HepG2 (cell line): Measurements from ENCODE around the gene CFAP97. TPM values are rescaled to one million over a fixed set of nuclear protein-coding genes. Genes with fewer than 3 reads are reported as not detected.
A peak's percentile ranks its signal among the peaks of the same experiment; 100 is the strongest.

Experiments used
- ATAC-seq: fragments of 200-7000 bp; cut with Tn5 transposase; 3 replicates; pipeline ENCODE4 v1.9.1; 2020; ENCODE audit warnings: mild to moderate bottlenecking, moderate library complexity
- BruUV-seq: library from RNA; stranded (reverse); fragments of 400-500 nt; replicated peaks from 2 replicates; lab custom pipeline; 2021; lab: Mats Ljungman, UMichigan
- CTCF ChIA-PET: fragments of 300-600 bp; formaldehyde crosslinking; extraction: SDS; loops from one replicate; lab custom pipeline; 2021; ENCODE audit warnings: low total read pairs, inconsistent platforms, low intra/inter-chr PET ratio; lab: Yijun Ruan, JAX
- POLR2A ChIA-PET: fragments of 350-600 bp; sonication (Branson Sonifier 250); formaldehyde crosslinking; loops from one replicate; lab custom pipeline; 2020; ENCODE audit warnings: antibody characterized with exemption, inconsistent platforms; lab: Yijun Ruan, JAX
- DNase-seq: peaks from one replicate; pipeline ENCODE4 v3.0.0-alpha.2; 2015; ENCODE audit warnings: low spot score
- FAIRE-seq: peaks from 3 replicates; lab custom pipeline; 2011; peaks lifted over from hg19 to GRCh38; lab: Jason Lieb, UNC
- H2AFZ ChIP-seq: one replicate; pipeline ENCODE4 v1.6.1; 2011; ENCODE audit warnings: low read length, inconsistent platforms
- H3K27ac ChIP-seq: fragments of 300-600 bp; 3 replicates; pipeline ENCODE4 v1.8.0; 2011; ENCODE audit warnings: mixed run types, mild to moderate bottlenecking, mixed read lengths, low read length, inconsistent platforms; ENCODE audit not compliant: insufficient read depth; ENCODE audit errors: extremely low read length
- H3K27me3 ChIP-seq, 2 experiments: fragments of 200-600 bp in 1 of 2; 2 replicates in 1 of 2; 3 replicates in 1 of 2; pipeline versions ENCODE4 v1.6.0 to v1.8.0; 2011; ENCODE audit warnings: low read length in 2 of 2, mild to moderate bottlenecking in 2 of 2, moderate library complexity in 2 of 2, inconsistent platforms in 1 of 2; ENCODE audit not compliant: insufficient read depth in 2 of 2, control insufficient read depth in 1 of 2
- H3K36me3 ChIP-seq, 2 experiments: fragments of 200-600 bp in 1 of 2; replicated peaks in 1 of 2; 2 replicates in 1 of 2; 3 replicates in 1 of 2; pipeline versions ENCODE4 v1.5.1 to v1.8.0; 2011; ENCODE audit warnings: low read length in 2 of 2, inconsistent platforms in 1 of 2; ENCODE audit not compliant: insufficient read depth in 2 of 2, control insufficient read depth in 1 of 2
- H3K4me1 ChIP-seq: 2 replicates; pipeline ENCODE4 v1.5.1; 2012; ENCODE audit warnings: low read length, inconsistent platforms; ENCODE audit not compliant: insufficient read depth
- H3K4me2 ChIP-seq: 2 replicates; pipeline ENCODE4 v1.6.0; 2011; ENCODE audit warnings: low read depth, low read length, inconsistent platforms
- H3K4me3 ChIP-seq, 3 experiments: fragments of 200-600 bp in 1 of 3; sonication (generic), shearing (Covaris generic) in 1 of 3; replicated peaks in 1 of 3; 2 replicates each; pipeline ENCODE4 v1.5.1; 2011 to 2016; ENCODE audit warnings: low read length in 3 of 3, inconsistent platforms in 2 of 3, low read depth in 2 of 3, mild to moderate bottlenecking in 2 of 3, control low read depth in 1 of 3, mixed read lengths in 1 of 3; ENCODE audit not compliant: insufficient read depth in 1 of 3
- H3K79me2 ChIP-seq: one replicate; pipeline ENCODE4 v1.6.1; 2011; ENCODE audit warnings: low read length, inconsistent platforms; ENCODE audit not compliant: insufficient read depth
- H3K9ac ChIP-seq: 2 replicates; pipeline ENCODE4 v1.6.0; 2011; ENCODE audit warnings: mild to moderate bottlenecking, low read depth, low read length, inconsistent platforms; ENCODE audit not compliant: insufficient read depth
- H3K9me3 ChIP-seq: 2 replicates; pipeline ENCODE4 v1.5.1; 2012; ENCODE audit warnings: mild to moderate bottlenecking, low read length
- H4K20me1 ChIP-seq: 2 replicates; pipeline ENCODE4 v1.6.0; 2011; ENCODE audit warnings: inconsistent platforms, mild to moderate bottlenecking, low read length, moderate library complexity; ENCODE audit not compliant: insufficient read depth
- ASH2L ChIP-seq: fragments of 300-600, 200-600 bp; sonication (generic); IDR thresholded peaks from 2 replicates; pipeline ENCODE4 v1.7.0; 2017; ENCODE audit warnings: low read depth, mild to moderate bottlenecking, moderate library complexity, mixed read lengths, low read length; ENCODE audit not compliant: insufficient read length
- HOXD1 ChIP-seq: sonication (generic); formaldehyde crosslinking; IDR thresholded peaks from 2 replicates; pipeline ENCODE4 v1.5.0; 2020; ENCODE audit warnings: missing genetic modification reagents
- KMT2A ChIP-seq: sonication (generic); formaldehyde crosslinking; IDR thresholded peaks from 2 replicates; pipeline ENCODE4 v1.4.0; 2020; ENCODE audit warnings: missing genetic modification reagents
- NR2F2 ChIP-seq: IDR thresholded peaks from 2 replicates; pipeline ENCODE4 v1.6.1; 2012; ENCODE audit warnings: low read depth, inconsistent platforms, borderline replicate concordance
- PHF8 ChIP-seq: sonication (generic); formaldehyde crosslinking; IDR thresholded peaks from 2 replicates; pipeline ENCODE4 v1.5.0; 2020; ENCODE audit warnings: missing genetic modification reagents
- SAP130 ChIP-seq: IDR thresholded peaks from 2 replicates; pipeline ENCODE4 v1.6.1; 2016; ENCODE audit warnings: low read depth
- SIN3A ChIP-seq: IDR thresholded peaks from 2 replicates; pipeline ENCODE4 v1.6.1; 2011; ENCODE audit warnings: low read depth, mild to moderate bottlenecking, control low read depth, low read length, borderline replicate concordance
- ZNF850 ChIP-seq: sonication (generic); formaldehyde crosslinking; conservative IDR thresholded peaks from 2 replicates; pipeline ENCODE4 v1.9.0; 2021; ENCODE audit warnings: mild to moderate bottlenecking, missing genetic modification reagents
- ZNF878 ChIP-seq: sonication (generic); formaldehyde crosslinking; IDR thresholded peaks from 2 replicates; pipeline ENCODE4 v1.8.1; 2023; ENCODE audit warnings: mild to moderate bottlenecking, missing genetic modification reagents, moderate library complexity
- WGBS: methylation state at CpG from one replicate; pipeline ENCODE4 v1.1.6; 2017; ENCODE audit warnings: low lambda C conversion rate; 5-methylcytosine and 5-hydroxymethylcytosine counted together
- in situ Hi-C: cut with HindIII; loops from 2 replicates; pipeline ENCODE4 v1.10.0; 2017; ENCODE audit warnings: low pct_unique_long_range_greater_than_20kb; ENCODE audit not compliant: extremely low pct_ligation_motif_present
- intact Hi-C: fragments of 100-400 bp; cut with micrococcal nuclease; formaldehyde crosslinking; loops from one replicate; pipeline ENCODE4 v1.10.0; 2022; ENCODE audit not compliant: unreplicated experiment
- polyA plus RNA-seq, 8 experiments: library from polyadenylated mRNA; depleted of rRNA in 3 of 8; stranded (reverse) in 7 of 8; unstranded in 1 of 8; fragments of >200 nt; fragmentation: Illumina TruSeq in 4 of 8; extraction: Trizol in 4 of 8; gene quantifications; 2 replicates each; pipeline versions ENCODE4 v1.2.1 to v1.2.3, GENCODE V29; 2011 to 2016; ENCODE audit warnings: low read depth in 4 of 8, missing spikeins in 1 of 8, mixed read lengths in 1 of 8; ENCODE audit not compliant: insufficient read depth in 1 of 8
- total RNA-seq, 5 experiments: library from RNA; depleted of rRNA; stranded (reverse); fragments of >200 nt; fragmentation: Illumina TruSeq; extraction: Trizol; gene quantifications; 2 replicates each; pipeline ENCODE4 v1.2.3, GENCODE V29; 2016; ENCODE audit warnings: low read depth in 1 of 5
- TF ChIP-seq, protein P1 (sequence below): sonication (generic); formaldehyde crosslinking; IDR thresholded peaks from 2 replicates; pipeline ENCODE4 v1.5.0; 2020; ENCODE audit warnings: missing genetic modification reagents
- TF ChIP-seq, protein P2 (sequence below): sonication (generic); formaldehyde crosslinking; IDR thresholded peaks from 2 replicates; pipeline ENCODE4 v1.5.0; 2020; ENCODE audit warnings: mild to moderate bottlenecking, missing genetic modification reagents, borderline replicate concordance
- TF ChIP-seq, protein P3 (sequence below): IDR thresholded peaks from 2 replicates; pipeline ENCODE4 v1.6.1; 2016; ENCODE audit warnings: mild to moderate bottlenecking
- TF ChIP-seq, protein P4 (sequence below): sonication (generic); formaldehyde crosslinking; IDR thresholded peaks from 2 replicates; pipeline ENCODE4 v1.8.0; 2022; ENCODE audit warnings: missing genetic modification reagents, mild to moderate bottlenecking, inconsistent platforms, borderline replicate concordance

CFAP97 gene
- total and polyA plus RNA-seq, 2 of the 13 experiments (the other 11 are each of a cell fraction or from before 2014, with no cell fraction given): 32.1 to 44.4 TPM

DNA sequence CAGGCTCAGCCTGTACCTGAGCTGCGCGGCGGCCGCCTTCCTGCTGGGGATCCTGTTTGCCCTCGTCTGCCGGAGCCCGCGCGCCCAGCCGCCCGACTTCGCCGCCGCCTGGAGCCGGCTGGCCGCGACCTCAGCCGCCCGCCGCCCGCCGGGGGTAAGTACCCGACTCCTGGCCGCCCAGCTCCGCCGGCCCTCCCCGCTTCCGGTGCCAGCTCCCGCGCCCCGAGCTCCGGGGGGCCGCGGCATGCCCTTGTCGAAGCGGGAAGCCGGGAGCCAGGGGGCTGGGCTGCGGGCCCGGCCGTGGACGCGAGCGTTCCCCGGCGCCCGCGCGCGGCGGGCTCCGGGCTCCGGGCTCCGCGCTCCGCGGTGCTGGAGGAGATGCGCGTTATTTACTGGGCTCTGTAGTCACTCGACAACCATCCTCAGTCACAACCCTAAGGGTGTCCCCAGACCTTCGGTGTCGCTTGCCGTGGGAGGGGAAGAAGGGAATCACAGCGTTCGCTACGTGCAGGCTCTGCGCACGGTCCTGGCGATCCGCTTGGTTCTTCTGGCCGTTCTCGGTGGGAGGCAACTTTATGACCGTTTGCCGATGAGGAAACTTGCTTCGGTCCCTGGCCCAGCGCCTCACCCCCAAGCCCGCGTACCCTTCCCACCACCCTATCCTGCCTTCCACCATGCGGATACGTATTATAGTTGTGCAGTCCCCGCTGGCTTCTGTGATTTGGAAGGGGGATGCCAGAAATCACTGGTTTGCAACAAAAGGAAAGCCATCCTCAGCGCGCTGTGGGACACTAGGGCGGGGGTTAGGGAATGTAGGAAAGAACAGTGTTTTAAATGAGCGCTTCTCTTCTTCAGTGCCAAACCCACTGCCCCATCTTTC is 6.5 kb upstream of the CFAP97 start:
- FAIRE-seq: no peak
- peaks cover 49% of the 10 kb centered on the region for H3K79me2 ChIP-seq
- peak; percentile 13 for DNase-seq
- H3K4me3 ChIP-seq: peak overlapping the region; percentile 96 to 99 (median 99)
- peak overlapping the region; percentile 81 for H3K4me2 ChIP-seq
- peaks cover 10% of the 10 kb centered on the region; the same call in 1 of the 2 replicates for H4K20me1 ChIP-seq
- intact Hi-C loops (loop anchor here (1.0 kb wide), 1 partner anchor 89 kb away; no protein-coding TSS in a partner anchor), in situ Hi-C loops (no loop called here)
- ChIA-PET POLR2A (interaction anchor here (1.3 kb wide), 1 partner anchor 9 kb away, joined by 4 read pairs; no protein-coding TSS in a partner anchor), CTCF (no interaction called here)
- no peak overlapping the region for H2AFZ ChIP-seq
- no TSS peak for BruUV-seq
- H3K4me1 ChIP-seq: peaks cover 52% of the 10 kb centered on the region
- H3K9ac ChIP-seq: peak overlapping the region; percentile 87
- H3K27me3 ChIP-seq: no peaks in the 10 kb centered on the region; a peak in 1 of 5 replicates
- under 1% methylated on average over 10 of the region's 84 CpGs for WGBS
- H3K36me3 ChIP-seq: no peaks in the 10 kb centered on the region
- H3K27ac ChIP-seq: peak overlapping the region; percentile 60
- H3K9me3 ChIP-seq: no peaks in the 10 kb centered on the region
- ATAC-seq: peak; percentile 28
- TF ChIP-seq SAP130 (peak; percentile 14; the same call in 1 of the 2 replicates), ZNF850 (no peak), NR2F2 (no peak), KMT2A (no peak; the same call in 1 of the 2 replicates), PHF8 (0 out of 2 replicates have a peak, but pooled peaks have one; percentile 26), ASH2L (peak; percentile 39), SIN3A (peak; percentile 39; the same call in 1 of the 2 replicates), ZNF878 (CRISPR knock-in tag) (no peak), HOXD1 (CRISPR knock-in tag) (no peak)
- TF ChIP-seq, protein P1, sequence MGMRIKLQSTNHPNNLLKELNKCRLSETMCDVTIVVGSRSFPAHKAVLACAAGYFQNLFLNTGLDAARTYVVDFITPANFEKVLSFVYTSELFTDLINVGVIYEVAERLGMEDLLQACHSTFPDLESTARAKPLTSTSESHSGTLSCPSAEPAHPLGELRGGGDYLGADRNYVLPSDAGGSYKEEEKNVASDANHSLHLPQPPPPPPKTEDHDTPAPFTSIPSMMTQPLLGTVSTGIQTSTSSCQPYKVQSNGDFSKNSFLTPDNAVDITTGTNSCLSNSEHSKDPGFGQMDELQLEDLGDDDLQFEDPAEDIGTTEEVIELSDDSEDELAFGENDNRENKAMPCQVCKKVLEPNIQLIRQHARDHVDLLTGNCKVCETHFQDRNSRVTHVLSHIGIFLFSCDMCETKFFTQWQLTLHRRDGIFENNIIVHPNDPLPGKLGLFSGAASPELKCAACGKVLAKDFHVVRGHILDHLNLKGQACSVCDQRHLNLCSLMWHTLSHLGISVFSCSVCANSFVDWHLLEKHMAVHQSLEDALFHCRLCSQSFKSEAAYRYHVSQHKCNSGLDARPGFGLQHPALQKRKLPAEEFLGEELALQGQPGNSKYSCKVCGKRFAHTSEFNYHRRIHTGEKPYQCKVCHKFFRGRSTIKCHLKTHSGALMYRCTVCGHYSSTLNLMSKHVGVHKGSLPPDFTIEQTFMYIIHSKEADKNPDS (CRISPR knock-in tag): peak; percentile 41; the same call in 1 of the 2 replicates
- TF ChIP-seq, protein P2, sequence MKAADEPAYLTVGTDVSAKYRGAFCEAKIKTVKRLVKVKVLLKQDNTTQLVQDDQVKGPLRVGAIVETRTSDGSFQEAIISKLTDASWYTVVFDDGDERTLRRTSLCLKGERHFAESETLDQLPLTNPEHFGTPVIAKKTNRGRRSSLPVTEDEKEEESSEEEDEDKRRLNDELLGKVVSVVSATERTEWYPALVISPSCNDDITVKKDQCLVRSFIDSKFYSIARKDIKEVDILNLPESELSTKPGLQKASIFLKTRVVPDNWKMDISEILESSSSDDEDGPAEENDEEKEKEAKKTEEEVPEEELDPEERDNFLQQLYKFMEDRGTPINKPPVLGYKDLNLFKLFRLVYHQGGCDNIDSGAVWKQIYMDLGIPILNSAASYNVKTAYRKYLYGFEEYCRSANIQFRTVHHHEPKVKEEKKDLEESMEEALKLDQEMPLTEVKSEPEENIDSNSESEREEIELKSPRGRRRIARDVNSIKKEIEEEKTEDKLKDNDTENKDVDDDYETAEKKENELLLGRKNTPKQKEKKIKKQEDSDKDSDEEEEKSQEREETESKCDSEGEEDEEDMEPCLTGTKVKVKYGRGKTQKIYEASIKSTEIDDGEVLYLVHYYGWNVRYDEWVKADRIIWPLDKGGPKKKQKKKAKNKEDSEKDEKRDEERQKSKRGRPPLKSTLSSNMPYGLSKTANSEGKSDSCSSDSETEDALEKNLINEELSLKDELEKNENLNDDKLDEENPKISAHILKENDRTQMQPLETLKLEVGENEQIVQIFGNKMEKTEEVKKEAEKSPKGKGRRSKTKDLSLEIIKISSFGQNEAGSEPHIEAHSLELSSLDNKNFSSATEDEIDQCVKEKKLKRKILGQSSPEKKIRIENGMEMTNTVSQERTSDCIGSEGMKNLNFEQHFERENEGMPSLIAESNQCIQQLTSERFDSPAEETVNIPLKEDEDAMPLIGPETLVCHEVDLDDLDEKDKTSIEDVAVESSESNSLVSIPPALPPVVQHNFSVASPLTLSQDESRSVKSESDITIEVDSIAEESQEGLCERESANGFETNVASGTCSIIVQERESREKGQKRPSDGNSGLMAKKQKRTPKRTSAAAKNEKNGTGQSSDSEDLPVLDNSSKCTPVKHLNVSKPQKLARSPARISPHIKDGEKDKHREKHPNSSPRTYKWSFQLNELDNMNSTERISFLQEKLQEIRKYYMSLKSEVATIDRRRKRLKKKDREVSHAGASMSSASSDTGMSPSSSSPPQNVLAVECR (CRISPR knock-in tag): peak; percentile 30; the same call in 1 of the 2 replicates
- TF ChIP-seq, protein P3, sequence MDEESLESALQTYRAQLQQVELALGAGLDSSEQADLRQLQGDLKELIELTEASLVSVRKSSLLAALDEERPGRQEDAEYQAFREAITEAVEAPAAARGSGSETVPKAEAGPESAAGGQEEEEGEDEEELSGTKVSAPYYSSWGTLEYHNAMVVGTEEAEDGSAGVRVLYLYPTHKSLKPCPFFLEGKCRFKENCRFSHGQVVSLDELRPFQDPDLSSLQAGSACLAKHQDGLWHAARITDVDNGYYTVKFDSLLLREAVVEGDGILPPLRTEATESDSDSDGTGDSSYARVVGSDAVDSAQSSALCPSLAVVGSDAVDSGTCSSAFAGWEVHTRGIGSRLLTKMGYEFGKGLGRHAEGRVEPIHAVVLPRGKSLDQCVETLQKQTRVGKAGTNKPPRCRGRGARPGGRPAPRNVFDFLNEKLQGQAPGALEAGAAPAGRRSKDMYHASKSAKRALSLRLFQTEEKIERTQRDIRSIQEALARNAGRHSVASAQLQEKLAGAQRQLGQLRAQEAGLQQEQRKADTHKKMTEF (CRISPR knock-in tag): no peak
- TF ChIP-seq, protein P4, sequence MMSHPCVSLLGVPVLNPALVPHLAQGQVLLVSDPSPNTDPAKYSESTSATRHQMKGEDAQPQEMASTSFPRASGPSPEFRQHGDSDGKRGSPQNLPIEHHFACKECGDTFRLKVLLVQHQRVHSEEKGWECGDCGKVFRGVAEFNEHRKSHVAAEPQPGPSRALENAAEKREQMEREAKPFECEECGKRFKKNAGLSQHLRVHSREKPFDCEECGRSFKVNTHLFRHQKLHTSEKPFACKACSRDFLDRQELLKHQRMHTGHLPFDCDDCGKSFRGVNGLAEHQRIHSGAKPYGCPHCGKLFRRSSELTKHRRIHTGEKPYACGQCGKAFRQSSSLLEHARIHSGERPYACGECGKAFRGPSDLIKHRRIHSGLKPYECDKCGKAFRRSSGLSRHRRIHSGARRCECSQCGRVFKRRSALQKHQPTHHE (CRISPR knock-in tag): no peak
